Esophagus muscularis mucosa (tissue), 4 donors: ENCODE measurements around the gene SAE1. TPM values are rescaled to one million over a fixed set of nuclear protein-coding genes. Genes with fewer than 3 reads are reported as not detected.

ENCODE experiments used
- DNase-seq: peaks from one replicate; pipeline ENCODE4 v3.0.0-alpha.2; 2017; ENCODE audit errors: extremely low spot score
- H3K27ac ChIP-seq, 4 donors: fragments of 200-600 bp; sonication (generic); replicated peaks in 1 of 4; 1 replicate in 3 of 4; 2 replicates in 1 of 4; pipeline ENCODE4 v1.5.1; 2016 to 2019; ENCODE audit warnings: mild to moderate bottlenecking in 1 of 4
- H3K27me3 ChIP-seq, 4 donors: fragments of 200-600 bp; sonication (generic); one replicate each; pipeline versions ENCODE4 v1.5.1 to v1.6.0; 2016 to 2019
- H3K36me3 ChIP-seq, 4 donors: fragments of 200-600 bp; sonication (generic); one replicate each; pipeline ENCODE4 v1.5.1; 2016 to 2019
- H3K4me1 ChIP-seq, 4 donors: fragments of 200-600 bp; sonication (generic); one replicate each; pipeline ENCODE4 v1.5.1; 2016 to 2019
- H3K4me3 ChIP-seq, 4 donors: fragments of 200-600 bp; sonication (generic); 1 replicate in 2 of 4; 2 replicates in 2 of 4; pipeline ENCODE4 v1.5.1; 2016 to 2019; ENCODE audit warnings: mild to moderate bottlenecking in 4 of 4, moderate library complexity in 1 of 4
- H3K9me3 ChIP-seq, 4 donors: fragments of 200-600 bp; sonication (generic); 1 replicate in 3 of 4; 2 replicates in 1 of 4; pipeline ENCODE4 v1.5.1; 2016 to 2019
- CTCF ChIP-seq, 3 experiments: fragments of 200-600 bp in 2 of 3; fragments of 450-650 bp in 1 of 3; sonication (generic) in 2 of 3; IDR thresholded peaks; one replicate each; pipeline ENCODE4 v1.5.1; 2017 to 2019; ENCODE audit warnings: antibody characterized with exemption in 3 of 3, mild to moderate bottlenecking in 2 of 3, moderate library complexity in 1 of 3
- EP300 ChIP-seq: sonication (generic); formaldehyde crosslinking; IDR thresholded peaks from one replicate; pipeline ENCODE4 v1.6.1; 2017; ENCODE audit warnings: antibody characterized with exemption
- POLR2A ChIP-seq: fragments of 450-650 bp; IDR thresholded peaks from one replicate; pipeline ENCODE4 v1.6.1; 2017; ENCODE audit warnings: antibody characterized with exemption, moderate library complexity, mild to moderate bottlenecking, low read depth
- POLR2AphosphoS5 ChIP-seq, 2 donors: sonication (generic); formaldehyde crosslinking; IDR thresholded peaks; one replicate each; pipeline ENCODE4 v1.6.1; 2017; ENCODE audit warnings: antibody characterized with exemption in 2 of 2
- WGBS: methylation state at CpG from one replicate; pipeline ENCODE4 v1.1.5; 2018; 5-methylcytosine and 5-hydroxymethylcytosine counted together
- intact Hi-C: fragments of 100-400 bp; cut with DNase I; formaldehyde crosslinking; loops from one replicate; pipeline ENCODE4 v1.15.1; 2023
- total RNA-seq, 4 donors: library from RNA; depleted of rRNA; stranded (reverse); fragments of >200 nt; gene quantifications; one replicate each; pipeline versions ENCODE4 v1.1.0 to v1.2.1, GENCODE V29; 2016

Gene SAE1
- total RNA-seq, 4 donors from 2014 or later: 130 to 143 (median 136) TPM

- H3K36me3 ChIP-seq: no peaks in the 10 kb centered on the region
- no peak for TF ChIP-seq POLR2A
- no peak for TF ChIP-seq POLR2AphosphoS5 (IDR thresholded peaks at IDR 0.05)
- no peak for TF ChIP-seq CTCF (IDR thresholded peaks at IDR 0.05)
- TF ChIP-seq EP300: no peak
- peaks cover 29 to 52% (median 47%) of the 10 kb centered on the region in 4 donors for H3K4me1 ChIP-seq
- peak overlapping the region; percentile 94 to 98 (median 96) for H3K4me3 ChIP-seq
- no peak for DNase-seq
- no peaks in the 10 kb centered on the region for H3K9me3 ChIP-seq
- 0% methylated on average over 6 of the region's 24 CpGs for WGBS
- intact Hi-C loops: no loop called here
- no peaks in the 10 kb centered on the region for H3K27me3 ChIP-seq
- H3K27ac ChIP-seq: peak overlapping the region; percentile 100
These were observed 18.9 kb upstream of the SAE1 start for GRCh38 chr19:47111682-47112165.

- no peaks in the 10 kb centered on the region for H3K36me3 ChIP-seq
- intact Hi-C loops: no loop called here
- DNase-seq: peak; percentile 98
These were observed 18.3 kb upstream of the SAE1 start for GRCh38 chr19:47112166-47112996.

GRCh38 chr19:47112997-47113849 lies 17.4 kb upstream of the SAE1 start, which contains the start of gene ZC3H4:
Gene ZC3H4 (minus strand): TSS chr19:47113776. CDS start chr19:47112584, 1,192 bp downstream.
- intact Hi-C loops: no loop called here
- peak within 1 kb of the TSS; percentile 94 to 98 (median 96) for H3K4me3 ChIP-seq
- DNase-seq: peak; percentile 100
- peaks cover 15 to 37% (median 32%) of the 10 kb centered on the region in 4 donors for H3K4me1 ChIP-seq
- no peaks in the 10 kb centered on the region for H3K27me3 ChIP-seq
- no peaks in the 10 kb centered on the region for H3K9me3 ChIP-seq
- WGBS: under 1% methylated on average over 59 of the region's 59 CpGs
- no peaks in the 10 kb centered on the region for H3K36me3 ChIP-seq
- peak; percentile 96 to 97 for TF ChIP-seq POLR2AphosphoS5 (IDR thresholded peaks at IDR 0.05)
- no peak for TF ChIP-seq CTCF (IDR thresholded peaks at IDR 0.05)
- TF ChIP-seq POLR2A: peak; percentile 77
- no peak for TF ChIP-seq EP300
- H3K27ac ChIP-seq: peak within 1 kb of the TSS; percentile 100

More at GRCh38 chr19:47112166-47112996, 18.3 kb upstream of the SAE1 start:
- peaks cover 22 to 45% (median 40%) of the 10 kb centered on the region in 4 donors for H3K4me1 ChIP-seq
- 0% methylated on average over 31 of the region's 85 CpGs for WGBS
- H3K27ac ChIP-seq: peak overlapping the region; percentile 100
- TF ChIP-seq EP300 (no peak), POLR2A (peak; percentile 39), POLR2AphosphoS5 (IDR thresholded peaks at IDR 0.05) (peak; percentile 68 to 90), CTCF (IDR thresholded peaks at IDR 0.05) (no peak)
- H3K4me3 ChIP-seq: peak overlapping the region; percentile 94 to 98 (median 96)
- H3K9me3 ChIP-seq: no peaks in the 10 kb centered on the region
- no peaks in the 10 kb centered on the region for H3K27me3 ChIP-seq

GRCh38 chr19:47113850-47114651 lies 16.6 kb upstream of the SAE1 start:
- 40% methylated on average over 24 of the region's 26 CpGs for WGBS

More at GRCh38 chr19:47113850-47114651, 16.6 kb upstream of the SAE1 start:
- DNase-seq: no peak
- TF ChIP-seq POLR2A (no peak), CTCF (IDR thresholded peaks at IDR 0.05) (no peak), EP300 (no peak), POLR2AphosphoS5 (IDR thresholded peaks at IDR 0.05) (no peak)
- peak overlapping the region; percentile 94 to 98 (median 96) for H3K4me3 ChIP-seq
- peak overlapping the region; percentile 100 for H3K27ac ChIP-seq
- H3K9me3 ChIP-seq: no peaks in the 10 kb centered on the region
- intact Hi-C loops: no loop called here
- H3K27me3 ChIP-seq: no peaks in the 10 kb centered on the region
- H3K36me3 ChIP-seq: no peaks in the 10 kb centered on the region
- peaks cover 9 to 29% (median 24%) of the 10 kb centered on the region in 4 donors for H3K4me1 ChIP-seq
